ENCODE data around the gene ADAT3.

ADAT3 gene

DNA sequence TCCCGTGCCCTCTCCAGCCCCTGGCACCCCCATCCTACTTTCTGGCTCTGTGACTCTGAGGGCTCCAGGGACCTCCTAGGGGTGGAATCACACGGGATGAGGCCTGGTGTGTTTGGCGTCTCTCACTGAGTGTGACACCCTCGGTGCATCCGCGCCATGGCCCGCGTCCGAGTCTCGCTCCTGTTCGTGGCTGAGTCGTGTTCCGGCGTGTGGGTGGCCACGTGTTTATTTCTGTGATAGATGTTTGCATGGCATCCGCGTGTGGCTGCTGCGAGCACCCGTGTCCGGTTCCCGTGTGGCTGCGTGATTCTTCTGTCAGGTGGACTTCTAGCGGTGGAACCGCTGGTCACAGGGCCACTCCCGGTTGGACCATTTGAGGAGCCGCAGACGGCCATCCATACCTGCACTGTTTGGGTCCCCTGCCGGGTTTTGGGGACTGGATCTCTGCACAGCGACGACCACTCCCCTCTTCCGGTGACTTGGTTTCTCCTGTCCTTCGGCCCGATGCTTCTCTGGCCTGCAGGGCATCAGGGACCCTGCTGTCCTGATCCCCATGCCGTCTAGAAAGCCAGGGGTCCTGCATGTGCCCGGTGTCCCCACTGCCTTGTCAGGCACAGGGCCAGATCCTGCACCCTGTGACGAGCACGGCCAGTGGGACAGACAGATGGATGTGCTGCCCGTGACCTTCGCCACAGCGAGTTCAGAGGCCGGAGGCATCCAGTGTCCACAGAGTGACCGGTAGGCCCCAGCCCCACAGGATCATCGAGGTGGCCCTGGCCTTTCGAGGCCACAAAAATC, 44.3 kb downstream of the ADAT3 start:
- Histone ChIP-seq H3K4me1 (ENCODE audit: control insufficient read depth in 1 of 2, insufficient read depth in 1 of 2, low read depth in 1 of 2, low read length in 1 of 2) (peaks cover 19 to 21% of the 10 kb centered on the region in 2 experiments), H3K27me3 (no peaks in the 10 kb centered on the region), H3K27ac (peak overlapping the region; percentile 70), H3K9me3 (no peaks in the 10 kb centered on the region), H3K4me3 (ENCODE audit: low read depth in 1 of 2, low read length in 1 of 2) (no peak overlapping the region), H3K36me3 (peaks cover 42% of the 10 kb centered on the region)
- no peak for TF ChIP-seq CTCF (IDR thresholded peaks at IDR 0.05)

- no peak overlapping the region for H3K27ac ChIP-seq
- no peaks in the 10 kb centered on the region for H3K9me3 ChIP-seq
- H3K36me3 ChIP-seq, result peaks cover 54% of the 10 kb centered on the region
- no peak for TF ChIP-seq CTCF (IDR thresholded peaks at IDR 0.05)
- H3K4me3 ChIP-seq (ENCODE audit: low read depth in 1 of 2, low read length in 1 of 2), result no peak overlapping the region
- no peaks in the 10 kb centered on the region for H3K27me3 ChIP-seq
- H3K4me1 ChIP-seq (ENCODE audit: control insufficient read depth in 1 of 2, insufficient read depth in 1 of 2, low read depth in 1 of 2, low read length in 1 of 2), result peaks cover 13 to 15% of the 10 kb centered on the region in 2 experiments
Observed at GRCh38 chr19:1950640-1951039, 45.4 kb downstream of the ADAT3 start.

DNA sequence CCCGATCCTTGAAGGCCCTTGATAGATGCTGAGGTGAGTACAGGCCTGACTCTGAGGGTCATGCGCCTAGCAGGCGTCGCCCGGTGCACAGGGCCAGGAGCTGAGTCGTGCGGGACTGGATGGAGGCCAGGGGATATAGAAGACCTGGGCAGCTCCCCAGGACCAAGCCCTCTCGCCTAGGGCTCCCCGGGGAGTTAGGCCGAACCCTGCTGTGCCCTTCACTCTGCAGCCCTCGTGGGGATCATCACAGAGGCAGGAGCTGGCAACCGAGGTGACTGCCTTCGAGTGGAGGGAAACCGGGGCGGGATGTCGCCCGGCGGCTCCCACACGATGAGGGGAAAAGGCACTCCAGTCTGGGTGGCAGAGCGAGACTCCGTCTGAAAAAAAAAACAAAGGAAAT, 47.4 kb downstream of the ADAT3 start:
- peaks cover 13 to 15% of the 10 kb centered on the region in 2 experiments for H3K4me1 ChIP-seq (ENCODE audit: control insufficient read depth in 1 of 2, insufficient read depth in 1 of 2, low read depth in 1 of 2, low read length in 1 of 2)
- no peaks in the 10 kb centered on the region for H3K27me3 ChIP-seq
- no peak for TF ChIP-seq CTCF (IDR thresholded peaks at IDR 0.05)
- peaks cover 54% of the 10 kb centered on the region for H3K36me3 ChIP-seq
- H3K4me3 ChIP-seq (ENCODE audit: low read depth in 1 of 2, low read length in 1 of 2), result no peak overlapping the region
- no peak overlapping the region for H3K27ac ChIP-seq
- no peaks in the 10 kb centered on the region for H3K9me3 ChIP-seq

GRCh38 chr19:1953037-1953436, 47.8 kb downstream of the ADAT3 start:
- TF ChIP-seq CTCF (IDR thresholded peaks at IDR 0.05), result no peak
- Histone ChIP-seq H3K27me3 (no peaks in the 10 kb centered on the region), H3K4me1 (ENCODE audit: control insufficient read depth in 1 of 2, insufficient read depth in 1 of 2, low read depth in 1 of 2, low read length in 1 of 2) (peaks cover 13 to 15% of the 10 kb centered on the region in 2 experiments), H3K36me3 (peaks cover 54% of the 10 kb centered on the region), H3K9me3 (no peaks in the 10 kb centered on the region), H3K27ac (no peak overlapping the region), H3K4me3 (ENCODE audit: low read depth in 1 of 2, low read length in 1 of 2) (no peak overlapping the region)

- Histone ChIP-seq H3K4me3 (ENCODE audit: low read depth in 1 of 2, low read length in 1 of 2) (no peak overlapping the region), H3K27me3 (no peaks in the 10 kb centered on the region), H3K4me1 (ENCODE audit: control insufficient read depth in 1 of 2, insufficient read depth in 1 of 2, low read depth in 1 of 2, low read length in 1 of 2) (peaks cover 10 to 14% of the 10 kb centered on the region in 2 experiments), H3K9me3 (no peaks in the 10 kb centered on the region), H3K36me3 (peaks cover 54% of the 10 kb centered on the region), H3K27ac (no peak overlapping the region)
- no peak for TF ChIP-seq CTCF (IDR thresholded peaks at IDR 0.05)
Observed at GRCh38 chr19:1953441-1954094, 48.4 kb downstream of the ADAT3 start.
